Heart right ventricle (tissue), 16 donors: ENCODE results near the gene CCR1. TPM values are rescaled to one million over a fixed set of nuclear protein-coding genes. Genes with fewer than 3 reads are reported as not detected.

Experiments used
- ATAC-seq, 8 donors: fragments of 200-7000 bp; cut with Tn5 transposase; one replicate each; pipeline ENCODE4 v1.9.1; 2020; ENCODE audit warnings: mild to moderate bottlenecking in 8 of 8, moderate library complexity in 8 of 8, moderate number of reproducible peaks in 1 of 8
- DNase-seq, 2 donors: peaks; one replicate each; pipeline ENCODE4 v3.0.0-alpha.2; 2020
- H3K27ac ChIP-seq, 10 donors: fragments of 200-600 bp; sonication (generic) in 2 of 10; one replicate each; pipeline versions ENCODE4 v1.5.0 to v1.8.0; 2020 to 2022; ENCODE audit warnings: mild to moderate bottlenecking in 3 of 10
- H3K27me3 ChIP-seq, 7 donors: fragments of 200-600 bp; one replicate each; pipeline ENCODE4 v1.8.0; 2021 to 2022; ENCODE audit warnings: mild to moderate bottlenecking in 2 of 7
- H3K36me3 ChIP-seq, 9 donors: fragments of 200-600 bp; sonication (generic) in 1 of 9; one replicate each; pipeline versions ENCODE4 v1.5.0 to v1.8.0; 2020 to 2022; ENCODE audit warnings: mild to moderate bottlenecking in 2 of 9
- H3K4me1 ChIP-seq, 9 donors: fragments of 200-600 bp; sonication (generic) in 1 of 9; one replicate each; pipeline versions ENCODE4 v1.5.0 to v1.8.0; 2020 to 2022; ENCODE audit warnings: mild to moderate bottlenecking in 4 of 9
- H3K4me3 ChIP-seq, 10 donors: fragments of 200-600 bp; sonication (generic) in 2 of 10; one replicate each; pipeline versions ENCODE4 v1.5.0 to v1.8.0; 2020 to 2022; ENCODE audit warnings: mild to moderate bottlenecking in 7 of 10, moderate library complexity in 2 of 10
- H3K9me3 ChIP-seq, 11 donors: fragments of 200-600 bp in 10 of 11; sonication (generic) in 2 of 11; one replicate each; pipeline versions ENCODE4 v1.5.0 to v1.8.0; 2013 to 2022; ENCODE audit warnings: mild to moderate bottlenecking in 2 of 11, control low read depth in 1 of 11, moderate library complexity in 1 of 11
- CTCF ChIP-seq, 9 donors: fragments of 200-600 bp; sonication (generic) in 2 of 9; IDR thresholded peaks; one replicate each; pipeline versions ENCODE4 v1.5.0 to v1.8.0; 2021 to 2022; ENCODE audit warnings: antibody characterized with exemption in 9 of 9, mild to moderate bottlenecking in 5 of 9, moderate library complexity in 1 of 9
- WGBS, 2 donors: extraction: QIAGEN DNeasy Blood & Tissue Kit; methylation state at CpG; one replicate each; pipeline ENCODE4 v1.1.7; 2013; ENCODE audit warnings: inconsistent platforms in 1 of 2; 5-methylcytosine and 5-hydroxymethylcytosine counted together
- intact Hi-C, 10 donors: fragments of 100-400 bp; cut with DNase I; formaldehyde crosslinking; loops; one replicate each; pipeline versions ENCODE4 v1.11.1 to v1.14.2; 2022
- polyA plus RNA-seq, 2 donors: library from polyadenylated mRNA; stranded (reverse); fragments of 200-250 nt; gene quantifications; one replicate each; pipeline ENCODE4 v1.2.3, GENCODE V29; 2013
- total RNA-seq, 10 donors: library from RNA; stranded (reverse); fragmentation: NEBNext Ultra II Directional in 3 of 10; extraction: Animal tissue kit (Norgen Biotek cat#: 25700) in 3 of 10; gene quantifications; one replicate each; pipeline versions ENCODE4 v1.2.1 to v1.2.4, GENCODE V29; 2021 to 2023
- donor health status: Arrhythmogenic right ventricular cardiomyopathy.
- donor health status: ischemic (EF 13 %, LVEDD 7.1; RV severe dilation, severe dysfunction).
- donor health status: healthy with polysubstance abuse.
- donor health status: DM: no; HTN: yes; CAD: no.
- donor health status: DM: no; HTN: no; CAD: no.
- donor health status: ischemic (EF 25% LVEDD 6.9; RV normal size, moderate dysfunction).
- donor health status: ischemic (EF 25% LVEDD 5.7; RV mildly dilated, moderate dysfunction).
- donor health status: healthy.
- donor health status: DM: yes; HTN: yes; CAD: no.
- donor health status: Ischemic cardiomyopathy.
- donor health status: ischemic (EF 35%, LVEDD 5.7; RV mildly dilated, moderate dysfunction).
- donor health status: nonischemic (EF 11% LVEDD 7.7; RV severe dilation, severe dysfunction).
- donor health status: DM: yes; HTN: yes; CAD: no.
- donor health status: PGD.
- donor health status: ischemic (EF 29% LVEDD 5.4; RV normal size, mild dysfunction).
- donor health status: nonischemic (EF 23%, LVEDD 6.1; RV moderate dilation, normal function).

Gene CCR1
- total and polyA plus RNA-seq, 12 donors: 0.66 to 24.9 (median 1.6) TPM

- peak in 4 of 8 donors; percentile 28 to 55 (median 32) for ATAC-seq
- DNase-seq: no peak
- H3K4me1 ChIP-seq: peaks cover 0 to 47% (median 0%) of the 10 kb centered on the region in 9 donors
- WGBS, 2 donors: 70 to 71% methylated on average over 6 of the region's 6 CpGs
- H3K27me3 ChIP-seq: peaks cover 0 to 6% (median 0%) of the 10 kb centered on the region in 7 donors
- peak overlapping the region in 3 of 10 donors; percentile 43 to 90 (median 46) for H3K27ac ChIP-seq
- intact Hi-C loops: loop anchor here in 2 of 10 donors (5.0 to 10.0 kb wide), 2 partner anchors 109 to 112 kb away; no protein-coding TSS in a partner anchor
- peaks cover 0 to 27% (median 0%) of the 10 kb centered on the region in 9 donors for H3K36me3 ChIP-seq
- H3K4me3 ChIP-seq: peak overlapping the region in 6 of 10 donors; percentile 5 to 60 (median 30)
- TF ChIP-seq CTCF (IDR thresholded peaks at IDR 0.05): no peak
- H3K9me3 ChIP-seq: no peaks in the 10 kb centered on the region
These were observed 1.7 kb downstream of the CCR1 start for GRCh38 chr3:46206282-46207015.

DNA sequence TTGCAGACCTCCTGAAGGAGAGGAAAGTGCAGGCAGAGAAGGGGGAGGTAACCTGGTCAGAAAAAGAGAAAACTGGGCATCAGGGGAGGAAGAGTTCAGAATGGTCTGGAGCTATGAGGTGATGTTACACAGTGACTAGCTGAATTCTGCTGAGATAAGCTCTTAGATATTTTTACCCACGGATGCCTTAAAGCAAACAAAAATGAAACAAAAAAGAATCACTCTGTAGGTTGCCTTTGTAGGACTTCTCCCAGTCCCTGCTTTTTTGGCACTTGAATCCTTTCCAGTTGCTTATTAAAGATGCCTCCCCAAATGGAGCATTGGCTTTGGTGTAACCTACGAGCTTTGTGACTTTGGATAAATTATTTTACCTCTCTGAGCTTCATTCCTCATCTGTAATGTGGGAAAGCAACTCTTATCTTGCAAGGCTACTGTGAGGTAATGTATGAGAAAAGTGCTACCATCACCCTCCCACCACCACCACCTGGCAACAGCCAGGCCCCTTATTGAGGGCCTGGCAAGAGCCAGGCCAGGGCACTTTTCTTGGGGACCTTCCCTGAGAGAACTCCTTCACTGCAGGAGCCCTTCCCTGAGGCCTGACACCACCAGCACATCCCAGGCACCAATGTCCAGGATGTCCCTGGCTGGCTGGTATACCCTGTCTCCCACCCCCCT is 2.7 kb downstream of the CCR1 start:
- WGBS, 2 donors: 63 to 66% methylated on average over 2 of the region's 2 CpGs

GRCh38 chr3:46203681-46204080 is 4.4 kb downstream of the CCR1 start:
- H3K27ac ChIP-seq: no peak overlapping the region
- 92% methylated on average over 12 of the region's 12 CpGs for WGBS, 2 donors
- H3K27me3 ChIP-seq: peaks cover 0 to 6% (median 0%) of the 10 kb centered on the region in 7 donors
- intact Hi-C loops: loop anchor here in 1 of 10 donors (10.0 kb wide), 1 partner anchor 109 kb away; no protein-coding TSS in a partner anchor
- H3K4me1 ChIP-seq: peaks cover 0 to 32% (median 0%) of the 10 kb centered on the region in 9 donors
- H3K4me3 ChIP-seq: no peak overlapping the region
- ATAC-seq: no peak
- DNase-seq: no peak
- no peak for TF ChIP-seq CTCF (IDR thresholded peaks at IDR 0.05)
- peaks cover 0 to 38% (median 0%) of the 10 kb centered on the region in 9 donors for H3K36me3 ChIP-seq
- no peaks in the 10 kb centered on the region for H3K9me3 ChIP-seq

More for the DNA sequence above, 2.7 kb downstream of the CCR1 start:
- no peak for ATAC-seq
- DNase-seq: no peak
- H3K4me1 ChIP-seq: peaks cover 0 to 47% (median 0%) of the 10 kb centered on the region in 9 donors
- peak overlapping the region in 2 of 10 donors; percentile 37 to 60 for H3K4me3 ChIP-seq
- H3K36me3 ChIP-seq: peaks cover 0 to 37% (median 0%) of the 10 kb centered on the region in 9 donors
- H3K27me3 ChIP-seq: peaks cover 0 to 6% (median 0%) of the 10 kb centered on the region in 7 donors
- peak overlapping the region in 1 of 10 donors; percentile 90 for H3K27ac ChIP-seq
- no peaks in the 10 kb centered on the region for H3K9me3 ChIP-seq
- intact Hi-C loops: loop anchor here in 2 of 10 donors (5.0 to 10.0 kb wide), 2 partner anchors 108 to 111 kb away; no protein-coding TSS in a partner anchor
- no peak for TF ChIP-seq CTCF (IDR thresholded peaks at IDR 0.05)

DNA sequence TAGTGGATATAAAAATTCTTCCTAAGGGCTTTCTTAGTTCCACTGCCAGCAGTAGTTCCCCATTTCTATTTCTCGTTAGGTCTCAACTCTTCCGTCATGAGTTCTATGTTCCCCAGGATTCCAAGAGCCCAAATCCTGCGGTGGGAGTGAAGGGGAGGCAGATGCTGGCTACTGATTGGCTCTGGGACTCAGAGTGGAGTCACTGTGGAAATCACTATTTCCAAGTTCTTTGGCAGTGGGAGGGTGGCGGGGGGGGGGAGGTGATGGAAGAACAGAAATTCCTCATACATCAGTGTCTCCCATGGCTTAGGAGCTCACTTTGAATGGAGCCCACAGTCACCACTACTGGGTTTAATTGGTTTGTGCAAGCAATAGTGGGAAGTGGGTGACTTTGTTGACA is 5.6 kb downstream of the CCR1 start:
- peaks cover 0 to 38% (median 0%) of the 10 kb centered on the region in 9 donors for H3K36me3 ChIP-seq
- peaks cover 0 to 10% (median 0%) of the 10 kb centered on the region in 11 donors for H3K9me3 ChIP-seq
- H3K4me1 ChIP-seq: peaks cover 0 to 22% (median 0%) of the 10 kb centered on the region in 9 donors
- no peak overlapping the region for H3K27ac ChIP-seq
- no peak for TF ChIP-seq CTCF (IDR thresholded peaks at IDR 0.05)
- WGBS, 2 donors: 80 to 82% methylated on average over 4 of the region's 4 CpGs
- intact Hi-C loops: loop anchor here in 1 of 10 donors (10.0 kb wide), 1 partner anchor 108 kb away; no protein-coding TSS in a partner anchor
- no peak for ATAC-seq
- no peak overlapping the region for H3K4me3 ChIP-seq
- no peak for DNase-seq
- peaks cover 0 to under 1% (median 0%) of the 10 kb centered on the region in 7 donors for H3K27me3 ChIP-seq
